Upper lobe of left lung (tissue), 6 donors: Measurements from ENCODE around the gene CMSS1. TPM values are rescaled to one million over a fixed set of nuclear protein-coding genes. Genes with fewer than 3 reads are reported as not detected.

ENCODE experiments used
- ATAC-seq, 2 donors: fragments of 200-7000 bp; cut with Tn5 transposase; one replicate each; pipeline ENCODE4 v1.9.1; 2022; ENCODE audit warnings: mild to moderate bottlenecking in 2 of 2, moderate library complexity in 2 of 2; ENCODE audit not compliant: low FRiP score in 2 of 2
- DNase-seq, 2 donors: peaks; one replicate each; pipeline ENCODE4 v3.0.0-alpha.2; 2019 to 2020
- H3K27ac ChIP-seq, 4 donors: fragments of 200-600 bp; sonication (generic); one replicate each; pipeline ENCODE4 v1.5.1; 2016 to 2019
- H3K27me3 ChIP-seq, 4 donors: fragments of 200-600 bp; sonication (generic); one replicate each; pipeline ENCODE4 v1.5.1; 2017 to 2019
- H3K36me3 ChIP-seq, 4 donors: fragments of 200-600 bp; sonication (generic); one replicate each; pipeline ENCODE4 v1.5.1; 2016 to 2019
- H3K4me1 ChIP-seq, 4 donors: fragments of 200-600 bp; sonication (generic); one replicate each; pipeline ENCODE4 v1.5.1; 2018 to 2019
- H3K4me3 ChIP-seq, 4 donors: fragments of 200-600 bp; sonication (generic); one replicate each; pipeline ENCODE4 v1.5.1; 2017 to 2019; ENCODE audit warnings: mild to moderate bottlenecking in 2 of 4, moderate library complexity in 1 of 4
- H3K9me3 ChIP-seq, 4 donors: fragments of 200-600 bp; sonication (generic); one replicate each; pipeline ENCODE4 v1.5.1; 2018 to 2019
- EP300 ChIP-seq, 4 donors: sonication (generic); formaldehyde crosslinking; IDR thresholded peaks; one replicate each; pipeline ENCODE4 v1.5.1; 2017; ENCODE audit warnings: antibody characterized with exemption in 4 of 4, control low read depth in 2 of 4
- POLR2A ChIP-seq, 4 donors: fragments of 450-650 bp; IDR thresholded peaks; one replicate each; pipeline ENCODE4 v1.5.1; 2016 to 2017; ENCODE audit warnings: antibody characterized with exemption in 4 of 4, mild to moderate bottlenecking in 2 of 4
- POLR2AphosphoS5 ChIP-seq, 2 donors: sonication (generic); formaldehyde crosslinking; IDR thresholded peaks; one replicate each; pipeline ENCODE4 v1.5.1; 2017; ENCODE audit warnings: antibody characterized with exemption in 2 of 2
- WGBS, 2 donors: methylation state at CpG; one replicate each; pipeline ENCODE4 v1.1.5; 2017 to 2018; 5-methylcytosine and 5-hydroxymethylcytosine counted together
- total RNA-seq, 6 donors: library from RNA; depleted of rRNA in 4 of 6; stranded (reverse); fragments of >200 nt in 4 of 6; gene quantifications; one replicate each; pipeline versions ENCODE4 v1.1.0 to v1.2.1, GENCODE V29; 2016 to 2021
- TF ChIP-seq, protein P1 (sequence below), 6 experiments: fragments of 450-650 bp in 4 of 6; fragments of 200-600 bp in 2 of 6; sonication (generic) in 2 of 6; IDR thresholded peaks; one replicate each; pipeline ENCODE4 v1.5.1; 2016 to 2019; ENCODE audit warnings: antibody characterized with exemption in 6 of 6
- donor health status: DM: no; HTN: no; CAD: no; lungs with moderate emphysema.
- donor health status: DM: no; HTN: yes; CAD: no; lungs with severe emphysema.

The CMSS1 gene
- total RNA-seq, 6 donors from 2014 or later: 4.0 to 21.1 (median 12.0) TPM

DNA sequence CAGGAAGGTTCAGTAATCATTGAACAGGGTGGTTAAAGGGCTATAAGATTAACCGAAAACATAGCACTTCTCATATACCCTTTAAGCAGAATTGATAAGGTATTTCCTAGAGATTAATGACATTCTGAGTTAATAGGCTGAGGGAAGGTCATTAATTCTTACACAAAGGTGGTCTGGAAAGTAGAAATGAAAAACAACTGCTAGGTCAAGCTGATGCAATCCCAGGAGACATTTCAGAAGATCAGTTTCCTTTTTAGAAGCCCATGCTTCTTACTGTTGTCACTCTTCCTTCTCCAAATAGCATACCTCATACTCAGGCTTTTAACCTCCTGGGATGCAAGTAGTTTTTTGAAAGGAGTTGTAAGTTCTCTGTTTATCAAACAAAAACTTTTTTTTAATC lies 287.8 kb downstream of the CMSS1 start:
- Histone ChIP-seq H3K36me3 (no peaks in the 10 kb centered on the region), H3K9me3 (no peaks in the 10 kb centered on the region), H3K4me3 (no peak overlapping the region), H3K4me1 (peaks cover 8 to 35% (median 22%) of the 10 kb centered on the region in 4 donors), H3K27me3 (no peaks in the 10 kb centered on the region), H3K27ac (peak overlapping the region in 1 of 4 donors; percentile 18)
- no peak for ATAC-seq
- TF ChIP-seq, protein P1, sequence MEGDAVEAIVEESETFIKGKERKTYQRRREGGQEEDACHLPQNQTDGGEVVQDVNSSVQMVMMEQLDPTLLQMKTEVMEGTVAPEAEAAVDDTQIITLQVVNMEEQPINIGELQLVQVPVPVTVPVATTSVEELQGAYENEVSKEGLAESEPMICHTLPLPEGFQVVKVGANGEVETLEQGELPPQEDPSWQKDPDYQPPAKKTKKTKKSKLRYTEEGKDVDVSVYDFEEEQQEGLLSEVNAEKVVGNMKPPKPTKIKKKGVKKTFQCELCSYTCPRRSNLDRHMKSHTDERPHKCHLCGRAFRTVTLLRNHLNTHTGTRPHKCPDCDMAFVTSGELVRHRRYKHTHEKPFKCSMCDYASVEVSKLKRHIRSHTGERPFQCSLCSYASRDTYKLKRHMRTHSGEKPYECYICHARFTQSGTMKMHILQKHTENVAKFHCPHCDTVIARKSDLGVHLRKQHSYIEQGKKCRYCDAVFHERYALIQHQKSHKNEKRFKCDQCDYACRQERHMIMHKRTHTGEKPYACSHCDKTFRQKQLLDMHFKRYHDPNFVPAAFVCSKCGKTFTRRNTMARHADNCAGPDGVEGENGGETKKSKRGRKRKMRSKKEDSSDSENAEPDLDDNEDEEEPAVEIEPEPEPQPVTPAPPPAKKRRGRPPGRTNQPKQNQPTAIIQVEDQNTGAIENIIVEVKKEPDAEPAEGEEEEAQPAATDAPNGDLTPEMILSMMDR (IDR thresholded peaks at IDR 0.05): no peak
- no peak for TF ChIP-seq POLR2A (IDR thresholded peaks at IDR 0.05)
- no peak for TF ChIP-seq POLR2AphosphoS5 (IDR thresholded peaks at IDR 0.05)
- no peak for TF ChIP-seq EP300 (IDR thresholded peaks at IDR 0.05)
- DNase-seq: no peak
- 93 to 96% methylated on average over 1 of the region's 1 CpG for WGBS, 2 donors

DNA sequence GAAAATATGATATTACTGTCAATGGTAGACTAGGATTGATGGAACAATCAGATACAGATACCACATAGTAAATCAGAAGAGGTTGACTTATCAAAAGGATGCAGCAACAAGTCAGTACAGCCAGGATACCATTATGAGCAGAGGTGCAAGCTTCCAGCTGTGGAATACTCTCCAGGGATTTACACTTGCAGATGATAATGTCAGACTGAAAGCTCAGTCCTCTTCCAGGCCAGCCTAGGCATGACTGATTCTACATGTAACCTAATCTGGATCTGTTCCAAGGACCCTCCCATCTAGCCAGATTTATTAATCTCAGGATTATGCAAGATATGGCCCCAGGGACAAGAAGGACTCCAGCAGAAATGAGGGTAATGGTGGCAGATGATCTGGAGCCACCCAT lies 288.4 kb downstream of the CMSS1 start:
- no peaks in the 10 kb centered on the region for H3K36me3 ChIP-seq
- H3K27ac ChIP-seq: peak overlapping the region in 1 of 4 donors; percentile 15
- no peaks in the 10 kb centered on the region for H3K27me3 ChIP-seq
- TF ChIP-seq, protein P1 (IDR thresholded peaks at IDR 0.05): no peak
- TF ChIP-seq POLR2AphosphoS5 (IDR thresholded peaks at IDR 0.05): no peak
- no peak for TF ChIP-seq POLR2A (IDR thresholded peaks at IDR 0.05)
- TF ChIP-seq EP300 (IDR thresholded peaks at IDR 0.05): no peak
- DNase-seq (no peak), ATAC-seq (no peak)
- peaks cover 8 to 35% (median 22%) of the 10 kb centered on the region in 4 donors for H3K4me1 ChIP-seq
- no peaks in the 10 kb centered on the region for H3K9me3 ChIP-seq
- no peak overlapping the region for H3K4me3 ChIP-seq

DNA sequence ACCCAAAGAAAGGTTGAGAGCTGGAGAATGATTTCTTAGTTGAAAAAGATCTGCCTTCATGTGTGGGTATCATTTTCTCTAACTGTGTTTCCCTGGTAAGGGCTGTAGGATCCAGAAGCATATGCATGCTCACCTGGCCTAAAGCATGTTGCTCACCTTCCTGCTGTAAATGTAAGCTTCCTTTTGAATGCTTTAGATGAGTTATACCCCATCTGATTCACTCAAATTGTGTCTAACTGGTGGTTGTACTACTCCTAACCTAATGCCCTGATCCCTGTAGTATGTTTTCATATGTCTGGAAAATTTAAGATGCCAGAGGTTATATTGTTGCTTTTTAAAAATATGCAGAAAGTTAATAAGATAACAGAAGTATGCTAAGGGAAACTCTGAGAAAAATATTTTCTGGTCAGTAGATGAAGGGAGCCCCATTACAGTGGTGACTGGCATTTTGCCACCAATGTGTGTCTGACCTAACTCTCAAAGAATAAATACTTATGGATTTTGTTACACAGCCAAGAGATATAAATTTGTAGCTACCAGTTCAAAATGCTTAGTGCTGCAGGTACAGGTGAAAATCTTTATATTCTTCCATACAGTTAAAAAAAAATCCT lies 289.0 kb downstream of the CMSS1 start:
- Histone ChIP-seq H3K36me3 (no peaks in the 10 kb centered on the region), H3K27me3 (no peaks in the 10 kb centered on the region), H3K27ac (peak overlapping the region in 1 of 4 donors; percentile 15), H3K9me3 (no peaks in the 10 kb centered on the region), H3K4me1 (peaks cover 8 to 35% (median 22%) of the 10 kb centered on the region in 4 donors), H3K4me3 (no peak overlapping the region)
- TF ChIP-seq POLR2A (IDR thresholded peaks at IDR 0.05) (no peak), EP300 (IDR thresholded peaks at IDR 0.05) (no peak), POLR2AphosphoS5 (IDR thresholded peaks at IDR 0.05) (no peak)
- TF ChIP-seq, protein P1 (IDR thresholded peaks at IDR 0.05): no peak
- no peak for DNase-seq
- no peak for ATAC-seq

DNA sequence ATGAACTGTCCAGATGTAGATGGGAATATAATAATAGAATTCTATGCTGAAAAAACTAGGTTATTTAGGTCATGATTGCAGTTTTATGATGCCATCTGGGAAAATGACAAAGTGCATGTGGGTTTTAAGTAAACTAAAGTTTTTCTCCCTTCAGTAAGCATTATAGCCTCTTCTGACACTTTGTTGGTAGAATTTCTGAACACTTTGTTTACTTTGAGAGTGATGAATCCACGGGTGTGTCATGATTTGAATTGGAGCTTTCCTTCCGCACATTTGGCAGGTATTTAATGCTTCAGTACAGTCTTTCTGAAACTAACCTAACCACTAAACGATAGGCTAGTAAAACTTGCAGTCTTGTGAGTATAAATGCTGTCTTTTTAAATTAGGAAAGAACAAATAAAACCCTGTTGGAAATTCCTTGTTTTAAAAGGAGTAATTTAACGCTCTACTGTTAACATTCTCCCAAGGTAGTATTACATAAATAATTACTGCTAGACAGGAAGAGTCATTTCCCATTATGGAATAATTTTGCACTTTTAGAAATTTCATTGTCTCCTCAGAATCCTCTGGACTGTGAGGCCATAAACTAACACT lies 289.7 kb downstream of the CMSS1 start:
- H3K4me1 ChIP-seq: peaks cover 8 to 35% (median 22%) of the 10 kb centered on the region in 4 donors
- ATAC-seq (no peak), DNase-seq (no peak)
- WGBS, 2 donors: 39 to 46% methylated on average over 4 of the region's 4 CpGs
- H3K27ac ChIP-seq: no peak overlapping the region
- H3K9me3 ChIP-seq: no peaks in the 10 kb centered on the region
- TF ChIP-seq POLR2AphosphoS5 (IDR thresholded peaks at IDR 0.05): no peak
- TF ChIP-seq EP300 (IDR thresholded peaks at IDR 0.05): no peak
- TF ChIP-seq POLR2A (IDR thresholded peaks at IDR 0.05): no peak
- TF ChIP-seq, protein P1 (IDR thresholded peaks at IDR 0.05): no peak
- no peaks in the 10 kb centered on the region for H3K27me3 ChIP-seq
- no peaks in the 10 kb centered on the region for H3K36me3 ChIP-seq
- no peak overlapping the region for H3K4me3 ChIP-seq
